Melanocyte of skin (primary cell): Measurements from ENCODE around the gene ROR2. TPM values are rescaled to one million over a fixed set of nuclear protein-coding genes. Genes with fewer than 3 reads are reported as not detected.

Experiments used
- small RNA-seq, 2 donors: library from RNA; depleted of rRNA; stranded (forward); fragments of <200 nt; gene quantifications; one replicate each; pipeline ENCODE3, GENCODE V24; 2012
- total RNA-seq, 2 donors: library from RNA; depleted of rRNA; stranded (reverse); fragments of >200 nt; gene quantifications; 2 replicates each; pipeline ENCODE4 v1.2.3, GENCODE V29; 2012

ROR2 gene
- under 1 TPM; under 0.01 TPM for total RNA-seq

DNA sequence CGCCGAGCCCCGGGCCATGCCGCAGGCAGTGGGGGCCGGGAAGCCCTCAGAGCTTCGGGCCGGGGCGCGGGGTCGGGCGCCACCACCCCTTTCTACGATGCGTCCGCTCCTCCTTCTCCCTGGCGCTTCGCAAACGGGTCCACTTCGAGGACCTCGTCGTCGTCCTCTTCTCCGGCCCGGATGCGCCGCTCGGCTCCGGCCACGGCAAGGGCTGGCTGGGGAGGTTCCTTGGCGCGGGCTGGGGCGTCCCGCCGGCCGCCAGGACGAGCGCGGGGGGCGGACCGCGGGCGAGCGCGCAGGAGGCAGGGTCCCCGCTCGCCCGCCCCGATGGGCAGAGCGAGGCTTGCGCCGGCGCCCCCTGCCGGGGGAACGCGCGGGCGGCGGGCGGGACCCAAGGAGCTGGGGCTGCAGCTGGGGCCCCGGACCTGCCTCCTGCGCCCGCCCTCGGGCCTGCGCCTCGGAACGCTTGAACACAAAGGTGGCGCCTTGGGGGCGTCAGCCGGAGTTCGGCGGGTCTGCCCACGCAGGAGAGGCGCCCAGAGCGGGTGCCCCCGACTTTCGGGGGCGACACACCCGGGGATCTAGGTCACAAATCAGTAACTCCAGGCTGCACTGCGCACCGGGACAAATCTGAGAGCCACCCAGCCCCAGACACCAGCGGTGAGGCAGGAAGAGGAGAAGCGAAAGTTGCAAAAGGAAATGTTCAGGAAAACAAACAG is at the start of gene ROR2:
Gene ROR2 (minus strand): TSS at position 283 of the 719 bp plus-strand sequence.

Small RNAs within 50 kb of the gene (small RNA-seq; reads per million reads assigned to genes)
- 0 reads per million in 2 donors for gene MIR3910-1

Other genes with a start within 250 kb of the ROR2 start
- gene SPTLC1, start 165.2 kb upstream of the ROR2 start, total RNA-seq, result 10 to 100 TPM; 75.0 to 95.2 TPM